Lower leg skin (tissue), 4 donors: ENCODE data around the gene NOTCH2. TPM values are rescaled to one million over a fixed set of nuclear protein-coding genes. Genes with fewer than 3 reads are reported as not detected.

Source experiments
- DNase-seq, 2 donors: peaks; one replicate each; pipeline ENCODE4 v3.0.0-alpha.2; 2019; ENCODE audit warnings: low spot score in 2 of 2
- H3K4me3 ChIP-seq: fragments of 200-600 bp; sonication (generic); 2 replicates; pipeline ENCODE4 v1.5.1; 2017; ENCODE audit warnings: mild to moderate bottlenecking, low read depth; ENCODE audit not compliant: poor library complexity, severe bottlenecking
- POLR2A ChIP-seq, 2 donors: fragments of 450-650 bp; IDR thresholded peaks; one replicate each; pipeline ENCODE4 v1.6.1; 2016 to 2017; ENCODE audit warnings: antibody characterized with exemption in 2 of 2, mild to moderate bottlenecking in 1 of 2, moderate library complexity in 1 of 2
- WGBS, 2 donors: methylation state at CpG; one replicate each; pipeline ENCODE4 v1.1.5; 2018; 5-methylcytosine and 5-hydroxymethylcytosine counted together
- intact Hi-C: fragments of 100-400 bp; cut with DNase I; formaldehyde crosslinking; loops from one replicate; pipeline ENCODE4 v1.15.0; 2023; ENCODE audit warnings: low total_unique reads
- total RNA-seq, 4 donors: library from RNA; depleted of rRNA; stranded (reverse); fragments of >200 nt; gene quantifications; one replicate each; pipeline ENCODE4 v1.1.0, GENCODE V29; 2016
- TF ChIP-seq, protein P1 (sequence below), 3 donors: fragments of 450-650 bp; IDR thresholded peaks; one replicate each; pipeline ENCODE4 v1.5.1; 2016; ENCODE audit warnings: antibody characterized with exemption in 3 of 3, mild to moderate bottlenecking in 3 of 3, moderate library complexity in 2 of 3

NOTCH2 gene
- total RNA-seq, 4 donors from 2014 or later: 102 to 169 (median 132) TPM

DNA sequence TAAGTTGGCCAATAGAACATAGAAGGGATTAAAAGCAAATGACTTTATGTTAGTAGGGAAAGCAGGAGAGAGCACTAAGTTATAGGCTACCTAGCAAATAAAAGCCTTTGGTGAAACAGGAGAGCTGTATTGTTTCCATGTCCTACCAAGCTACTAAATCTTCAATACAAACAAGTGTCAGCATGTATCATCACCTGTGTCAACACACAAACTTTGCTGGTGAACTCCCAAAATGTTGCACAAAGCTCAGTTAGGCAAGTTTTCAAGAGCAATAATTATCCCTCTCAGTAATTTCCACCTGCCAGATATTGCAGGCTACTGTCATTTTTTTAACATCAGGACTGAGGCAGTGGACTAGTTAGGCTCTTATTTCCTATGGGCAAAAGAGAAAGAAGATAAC lies 95.4 kb downstream of the NOTCH2 start:
- H3K4me3 ChIP-seq: no peak overlapping the region
- no peak for DNase-seq
- TF ChIP-seq, protein P1, sequence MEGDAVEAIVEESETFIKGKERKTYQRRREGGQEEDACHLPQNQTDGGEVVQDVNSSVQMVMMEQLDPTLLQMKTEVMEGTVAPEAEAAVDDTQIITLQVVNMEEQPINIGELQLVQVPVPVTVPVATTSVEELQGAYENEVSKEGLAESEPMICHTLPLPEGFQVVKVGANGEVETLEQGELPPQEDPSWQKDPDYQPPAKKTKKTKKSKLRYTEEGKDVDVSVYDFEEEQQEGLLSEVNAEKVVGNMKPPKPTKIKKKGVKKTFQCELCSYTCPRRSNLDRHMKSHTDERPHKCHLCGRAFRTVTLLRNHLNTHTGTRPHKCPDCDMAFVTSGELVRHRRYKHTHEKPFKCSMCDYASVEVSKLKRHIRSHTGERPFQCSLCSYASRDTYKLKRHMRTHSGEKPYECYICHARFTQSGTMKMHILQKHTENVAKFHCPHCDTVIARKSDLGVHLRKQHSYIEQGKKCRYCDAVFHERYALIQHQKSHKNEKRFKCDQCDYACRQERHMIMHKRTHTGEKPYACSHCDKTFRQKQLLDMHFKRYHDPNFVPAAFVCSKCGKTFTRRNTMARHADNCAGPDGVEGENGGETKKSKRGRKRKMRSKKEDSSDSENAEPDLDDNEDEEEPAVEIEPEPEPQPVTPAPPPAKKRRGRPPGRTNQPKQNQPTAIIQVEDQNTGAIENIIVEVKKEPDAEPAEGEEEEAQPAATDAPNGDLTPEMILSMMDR (IDR thresholded peaks at IDR 0.05): no peak
- TF ChIP-seq POLR2A (IDR thresholded peaks at IDR 0.05): no peak
- intact Hi-C loops: no loop called here

GRCh38 chr1:119971710-119972570 lies 97.5 kb downstream of the NOTCH2 start:
- no peak for TF ChIP-seq POLR2A (IDR thresholded peaks at IDR 0.05)
- TF ChIP-seq, protein P1 (IDR thresholded peaks at IDR 0.05): no peak
- intact Hi-C loops: no loop called here
- no peak overlapping the region for H3K4me3 ChIP-seq
- 76 to 81% methylated on average over 4 of the region's 4 CpGs for WGBS, 2 donors
- DNase-seq: no peak

- no peak overlapping the region for H3K4me3 ChIP-seq
- no peak for DNase-seq
- intact Hi-C loops: no loop called here
- 90 to 95% methylated on average over 1 of the region's 1 CpG for WGBS, 2 donors
- TF ChIP-seq, protein P1 (IDR thresholded peaks at IDR 0.05): no peak
- TF ChIP-seq POLR2A (IDR thresholded peaks at IDR 0.05): no peak
Observed at GRCh38 chr1:119968601-119969000, 100.9 kb downstream of the NOTCH2 start.

GRCh38 chr1:119968068-119968492 lies 101.4 kb downstream of the NOTCH2 start:
- WGBS, 2 donors: 89 to 100% methylated on average over 1 of the region's 1 CpG
- TF ChIP-seq POLR2A (IDR thresholded peaks at IDR 0.05): no peak
- TF ChIP-seq, protein P1 (IDR thresholded peaks at IDR 0.05): no peak
- no peak overlapping the region for H3K4me3 ChIP-seq
- intact Hi-C loops: no loop called here
- DNase-seq: peak; percentile 46 to 91

DNA sequence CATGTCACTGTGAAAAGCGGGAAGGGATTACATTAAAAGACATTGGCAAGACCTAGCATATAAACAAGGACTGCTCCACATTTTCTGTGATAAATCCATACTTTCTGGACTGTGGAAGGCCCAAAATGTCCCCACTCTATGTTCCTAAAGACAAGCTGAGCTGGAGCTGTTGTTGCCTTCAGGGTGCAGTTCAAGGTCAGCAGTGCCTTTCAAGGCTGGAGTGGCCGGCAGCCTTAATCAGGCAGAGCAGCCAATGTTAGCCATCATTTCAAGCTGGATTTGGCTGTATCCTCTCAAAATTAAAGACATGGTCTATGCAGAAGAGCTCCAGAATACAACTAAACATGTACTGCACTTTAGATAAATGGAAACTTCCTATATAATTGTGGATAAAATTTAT lies 102.8 kb downstream of the NOTCH2 start:
- no peak for DNase-seq
- intact Hi-C loops: no loop called here
- no peak overlapping the region for H3K4me3 ChIP-seq
- whole genome bisulfite sequencing, 2 donors: 83 to 95% methylated on average over 2 of the region's 2 CpGs
- TF ChIP-seq, protein P1 (IDR thresholded peaks at IDR 0.05): no peak
- TF ChIP-seq POLR2A (IDR thresholded peaks at IDR 0.05): no peak
